ENCODE data around the gene RAMP1. TPM values are rescaled to one million over a fixed set of nuclear protein-coding genes. Genes with fewer than 3 reads are reported as not detected.

The RAMP1 gene
- total RNA-seq, 1 experiment from 2014 or later: 0.63 TPM

- Histone ChIP-seq H3K9me3 (ENCODE audit: control insufficient read depth, low read depth, low read length) (no peaks in the 10 kb centered on the region), H3K23me2 (ENCODE audit: insufficient read length, low read depth, low read length, poor library complexity, severe bottlenecking) (no peaks in the 10 kb centered on the region), H3K4ac (ENCODE audit: low read depth, low read length) (no peak overlapping the region), H4K91ac (ENCODE audit: insufficient read length, low read depth, low read length) (no peak overlapping the region), H2BK5ac (ENCODE audit: insufficient read length, low read length) (no peak overlapping the region), H3T11ph (ENCODE audit: low read length) (no peak overlapping the region), H3K23ac (ENCODE audit: insufficient read length, low read depth, low read length) (no peak overlapping the region), H2BK15ac (ENCODE audit: low read depth, low read length) (no peak overlapping the region), H4K8ac (replicated peaks; ENCODE audit: insufficient read length, low read depth, low read length) (no peak overlapping the region), H2BK12ac (ENCODE audit: insufficient read length, low read depth, low read length) (no peak overlapping the region), H3K27me3 (ENCODE audit: insufficient read depth, low read length) (no peaks in the 10 kb centered on the region), H3K18ac (ENCODE audit: insufficient read length, low read depth, low read length) (no peak overlapping the region), H4K20me1 (ENCODE audit: control insufficient read depth, insufficient read depth, insufficient read length) (no peaks in the 10 kb centered on the region), H2BK20ac (ENCODE audit: low read depth, low read length, poor library complexity, severe bottlenecking) (no peak overlapping the region), H3K27ac (ENCODE audit: insufficient read length, low read depth, low read length) (no peak overlapping the region), H3K14ac (ENCODE audit: insufficient read depth, low read length) (no peak overlapping the region; the same call in 1 of the 2 replicates), H2BK120ac (ENCODE audit: low read depth, low read length, poor library complexity, severe bottlenecking) (no peak overlapping the region), H4K5ac (ENCODE audit: insufficient read length, low read depth, low read length) (no peak overlapping the region), H3K9ac (ENCODE audit: extremely low read depth, insufficient read length, low read length) (no peak overlapping the region), H2AFZ (ENCODE audit: low read length) (no peak overlapping the region), H3K4me1 (ENCODE audit: insufficient read depth, low read length) (no peaks in the 10 kb centered on the region; the same call in 1 of the 2 replicates), H2AK5ac (ENCODE audit: insufficient read length, low read length) (no peak overlapping the region), H3K79me1 (ENCODE audit: insufficient read depth, low read depth, low read length, poor library complexity, severe bottlenecking) (no peaks in the 10 kb centered on the region), H3K56ac (ENCODE audit: insufficient read length, low read depth, low read length) (no peak overlapping the region), H3K79me2 (ENCODE audit: insufficient read depth, low read length) (no peaks in the 10 kb centered on the region), H3K4me2 (ENCODE audit: insufficient read depth, insufficient read length, low read length) (no peak overlapping the region)
- DNase-seq: no peak
- Mint-ChIP-seq H3K4me1 (peaks cover 8 to 9% of the 10 kb centered on the region in 2 experiments), H3K9me3 (no peaks in the 10 kb centered on the region), H3K27me3 (ENCODE audit: low read depth) (peaks cover 2% of the 10 kb centered on the region), H3K27ac (peak overlapping the region in 1 of 3 experiments; percentile 67; a peak in 1 of 7 replicates), H3K36me3 (ENCODE audit: insufficient read depth in 1 of 3, low read depth in 3 of 3) (no peaks in the 10 kb centered on the region; a peak in 1 of 7 replicates), H3K4me3 (no peak overlapping the region)
- no peak for TF ChIP-seq CTCF (conservative IDR thresholded peaks at IDR 0.05)
- WGBS (ENCODE audit: extremely low coverage, insufficient read length, low lambda C conversion rate): no CpG with 5 or more reads among the region's 14 CpGs
Measured at GRCh38 chr2:237876061-237876526, 16.7 kb downstream of the RAMP1 start.

All from H9 (cell line).